Measurements from ENCODE around the gene CNTN4. TPM values are rescaled to one million over a fixed set of nuclear protein-coding genes. Genes with fewer than 3 reads are reported as not detected.

CNTN4 gene
- total RNA-seq, 6 experiments from 2014 or later = 1.5 to 3.9 (median 1.7) TPM

- peaks cover 0 to 13% (median 3%) of the 10 kb centered on the region in 4 donors for H3K4me1 ChIP-seq
- H3K9me3 ChIP-seq = no peaks in the 10 kb centered on the region
- H3K27ac ChIP-seq = peak overlapping the region in 2 of 3 donors; percentile 43 to 57
- no peaks in the 10 kb centered on the region for H3K27me3 ChIP-seq
- H3K4me3 ChIP-seq = no peak overlapping the region
- DNase-seq (no peak), ATAC-seq (peak in 1 of 4 donors; percentile 14)
- TF ChIP-seq CTCF (IDR thresholded peaks at IDR 0.05) = no peak
- TF ChIP-seq POLR2A (IDR thresholded peaks at IDR 0.05) = no peak
- WGBS (ENCODE audit: insufficient coverage, low coverage, low lambda C conversion rate, missing lambda C conversion rate) = 43% methylated on average over 2 of the region's 2 CpGs
- H3K36me3 ChIP-seq = no peaks in the 10 kb centered on the region
- intact Hi-C loops (cut with DNase I) = no loop called here
These were observed 752.0 kb downstream of the CNTN4 start for GRCh38 chr3:2850701-2851100.

- H3K4me1 ChIP-seq = peaks cover 0 to 13% (median 3%) of the 10 kb centered on the region in 4 donors
- 14% methylated on average over 3 of the region's 3 CpGs for WGBS (ENCODE audit: insufficient coverage, low coverage, low lambda C conversion rate, missing lambda C conversion rate)
These were observed 752.7 kb downstream of the CNTN4 start for GRCh38 chr3:2851361-2851760.

GRCh38 chr3:2851835-2852234 lies 753.2 kb downstream of the CNTN4 start:
- 4% methylated on average over 1 of the region's 1 CpG for WGBS (ENCODE audit: insufficient coverage, low coverage, low lambda C conversion rate, missing lambda C conversion rate)
- H3K9me3 ChIP-seq = no peaks in the 10 kb centered on the region
- peak; percentile 24 to 56 (median 34) for ATAC-seq

More at GRCh38 chr3:2851361-2851760, 752.7 kb downstream of the CNTN4 start:
- DNase-seq (no peak), ATAC-seq (peak; percentile 76 to 86 (median 81))
- Histone ChIP-seq H3K4me3 (no peak overlapping the region), H3K9me3 (no peaks in the 10 kb centered on the region), H3K36me3 (no peaks in the 10 kb centered on the region), H3K27me3 (no peaks in the 10 kb centered on the region), H3K27ac (peak overlapping the region; percentile 43 to 57 (median 47))
- TF ChIP-seq CTCF (IDR thresholded peaks at IDR 0.05) (no peak), POLR2A (IDR thresholded peaks at IDR 0.05) (no peak)
- intact Hi-C loops (cut with DNase I) = no loop called here

GRCh38 chr3:2853651-2854050 lies 755.0 kb downstream of the CNTN4 start:
- Histone ChIP-seq H3K27me3 (no peaks in the 10 kb centered on the region), H3K4me3 (no peak overlapping the region), H3K9me3 (no peaks in the 10 kb centered on the region), H3K36me3 (no peaks in the 10 kb centered on the region), H3K27ac (no peak overlapping the region), H3K4me1 (peaks cover 0 to 6% (median 0%) of the 10 kb centered on the region in 4 donors)
- TF ChIP-seq POLR2A (IDR thresholded peaks at IDR 0.05) (no peak), CTCF (IDR thresholded peaks at IDR 0.05) (no peak)
- DNase-seq (no peak), ATAC-seq (no peak)
- 97% methylated on average over 5 of the region's 5 CpGs for WGBS (ENCODE audit: insufficient coverage, low coverage, low lambda C conversion rate, missing lambda C conversion rate)
- intact Hi-C loops (cut with DNase I) = no loop called here

More at GRCh38 chr3:2851835-2852234, 753.2 kb downstream of the CNTN4 start:
- DNase-seq = no peak
- Histone ChIP-seq H3K4me3 (no peak overlapping the region), H3K27me3 (no peaks in the 10 kb centered on the region), H3K27ac (peak overlapping the region; percentile 43 to 57 (median 47)), H3K36me3 (no peaks in the 10 kb centered on the region), H3K4me1 (peaks cover 0 to 13% (median 3%) of the 10 kb centered on the region in 4 donors)
- intact Hi-C loops (cut with DNase I) = no loop called here
- no peak for TF ChIP-seq CTCF (IDR thresholded peaks at IDR 0.05)
- TF ChIP-seq POLR2A (IDR thresholded peaks at IDR 0.05) = no peak

All from right lobe of liver (tissue), 6 donors.